Mesendoderm (in vitro differentiated cells): ENCODE data around the gene SHD.
"Not testable (repeated sequence)": the region's sequence is repeated elsewhere in the genome, so short reads cannot be mapped to it uniquely, and the experiment has no call there.

ENCODE experiments used
- DNase-seq: peaks from one replicate; pipeline ENCODE4 v3.0.0; 2013
- H2AK5ac ChIP-seq: 2 replicates; pipeline ENCODE4 v1.6.1; 2013; ENCODE audit warnings: low read length, inconsistent platforms
- H2BK120ac ChIP-seq: 2 replicates; pipeline ENCODE4 v1.6.1; 2013; ENCODE audit warnings: low read depth, mild to moderate bottlenecking, low read length, moderate library complexity, mixed read lengths
- H2BK15ac ChIP-seq: replicated peaks from 2 replicates; pipeline ENCODE4 v1.6.1; 2013; ENCODE audit warnings: low read depth, mild to moderate bottlenecking, moderate library complexity
- H2BK5ac ChIP-seq: 2 replicates; pipeline ENCODE4 v1.6.1; 2013; ENCODE audit warnings: low read length, inconsistent platforms
- H3K18ac ChIP-seq: 2 replicates; pipeline ENCODE4 v1.6.1; 2013; ENCODE audit warnings: mild to moderate bottlenecking, low read length, mixed read lengths
- H3K23ac ChIP-seq: one replicate; pipeline ENCODE4 v1.6.1; 2013; ENCODE audit warnings: low read length
- H3K27ac ChIP-seq: 2 replicates; pipeline ENCODE4 v1.5.1; 2013; ENCODE audit warnings: low read depth, mild to moderate bottlenecking, inconsistent platforms, low read length, moderate library complexity
- H3K27me3 ChIP-seq: 2 replicates; pipeline ENCODE4 v1.6.1; 2013; ENCODE audit warnings: low read length, control low read depth, mild to moderate bottlenecking, inconsistent platforms; ENCODE audit not compliant: insufficient read depth, poor library complexity
- H3K36me3 ChIP-seq: 2 replicates; pipeline ENCODE4 v1.6.1; 2013; ENCODE audit warnings: low read length, inconsistent platforms; ENCODE audit not compliant: control insufficient read depth, insufficient read depth
- H3K4ac ChIP-seq: one replicate; pipeline ENCODE4 v1.6.1; 2013; ENCODE audit warnings: low read depth, mild to moderate bottlenecking, low read length, moderate library complexity
- H3K4me1 ChIP-seq: 2 replicates; pipeline ENCODE4 v1.6.1; 2013; ENCODE audit warnings: low read depth, low read length, inconsistent platforms; ENCODE audit not compliant: control insufficient read depth
- H3K4me2 ChIP-seq: 2 replicates; pipeline ENCODE4 v1.6.1; 2013; ENCODE audit warnings: low read length
- H3K4me3 ChIP-seq: 2 replicates; pipeline ENCODE4 v1.5.1; 2013; ENCODE audit warnings: mild to moderate bottlenecking, low read length
- H3K56ac ChIP-seq: one replicate; pipeline ENCODE4 v1.6.1; 2013; ENCODE audit warnings: low read length
- H3K79me1 ChIP-seq: 2 replicates; pipeline ENCODE4 v1.6.1; 2013; ENCODE audit warnings: low read length, inconsistent platforms
- H3K79me2 ChIP-seq: 2 replicates; pipeline ENCODE4 v1.6.1; 2013; ENCODE audit warnings: mild to moderate bottlenecking, low read length; ENCODE audit not compliant: control insufficient read depth, insufficient read depth
- H3K9ac ChIP-seq: 2 replicates; pipeline ENCODE4 v1.6.1; 2013; ENCODE audit warnings: low read length, inconsistent platforms
- H4K5ac ChIP-seq: one replicate; pipeline ENCODE4 v1.6.1; 2013; ENCODE audit warnings: low read length
- H4K8ac ChIP-seq: one replicate; pipeline ENCODE4 v1.6.1; 2013; ENCODE audit warnings: low read depth, mild to moderate bottlenecking, control low read depth, low read length, moderate library complexity
- WGBS: extraction: QIAGEN DNeasy Blood & Tissue Kit; methylation state at CpG from one replicate; pipeline ENCODE4 v1.1.7; 2013; ENCODE audit warnings: low lambda C conversion rate, missing lambda C conversion rate; ENCODE audit not compliant: insufficient coverage; ENCODE audit errors: extremely low coverage; 5-methylcytosine and 5-hydroxymethylcytosine counted together

Gene SHD

DNA sequence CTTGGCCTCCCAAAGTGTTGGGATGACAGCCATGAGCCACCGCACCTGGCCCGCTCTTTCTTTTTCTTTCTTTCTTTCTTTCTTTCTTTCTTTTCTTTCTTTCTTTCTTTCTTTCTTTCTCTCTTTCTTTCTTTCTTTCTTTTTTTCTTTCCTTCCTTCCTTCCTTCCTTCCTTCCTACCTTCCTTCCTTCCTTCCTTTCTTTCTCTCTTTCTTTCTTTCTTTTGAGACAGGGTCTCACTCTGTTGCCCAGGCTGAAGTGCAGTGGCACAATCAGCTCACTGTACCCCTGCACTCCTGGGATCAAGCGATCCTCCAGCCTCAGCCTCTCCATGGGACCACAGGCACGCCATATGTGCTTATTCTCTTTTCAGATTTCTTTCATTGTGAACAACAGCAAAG is 7.1 kb downstream of the SHD start:
- WGBS, result no CpG with 5 or more reads among the region's 4 CpGs
- not testable (repeated sequence) for H3K27ac ChIP-seq, H2BK15ac ChIP-seq

DNA sequence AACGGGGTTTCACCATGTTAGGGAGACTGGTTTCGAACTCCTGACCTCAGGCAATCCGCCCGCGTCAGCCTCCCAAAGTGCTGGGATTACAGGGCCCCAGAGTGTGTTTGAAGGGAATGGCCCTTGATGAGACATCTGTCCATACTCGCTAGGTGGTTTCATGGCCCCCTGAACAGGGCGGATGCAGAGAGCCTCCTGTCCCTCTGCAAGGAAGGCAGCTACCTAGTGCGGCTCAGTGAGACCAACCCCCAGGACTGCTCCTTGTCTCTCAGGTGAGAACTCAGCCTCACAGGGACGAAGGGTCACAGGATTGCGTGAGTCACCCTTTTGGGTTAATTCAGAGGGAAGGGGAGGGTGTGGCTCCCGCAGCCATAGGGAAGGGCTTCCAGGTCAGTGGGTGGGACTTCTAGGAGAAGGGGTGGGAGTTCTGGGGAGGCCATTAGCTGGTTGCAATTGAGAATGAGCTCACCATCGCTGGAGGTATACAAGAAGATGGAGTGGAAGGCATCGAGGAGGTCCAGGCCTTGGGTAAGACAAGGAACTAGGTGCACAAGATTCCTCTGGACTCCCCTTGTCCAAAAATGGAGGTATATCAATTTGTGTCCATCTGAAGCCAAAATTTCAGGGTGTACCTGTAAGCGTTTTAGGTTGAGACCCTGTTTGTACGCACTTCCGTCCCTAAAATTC is 9.2 kb downstream of the SHD start:
- Histone ChIP-seq H3K79me1 (no peaks in the 10 kb centered on the region), H3K23ac (no peak overlapping the region), H3K27ac (no peak overlapping the region), H4K8ac (no peak overlapping the region), H3K4me3 (no peak overlapping the region), H4K5ac (no peak overlapping the region), H2BK120ac (no peak overlapping the region), H3K9ac (no peak overlapping the region), H3K27me3 (no peaks in the 10 kb centered on the region), H2AK5ac (no peak overlapping the region), H3K56ac (no peak overlapping the region), H3K4ac (no peak overlapping the region), H3K18ac (no peak overlapping the region), H3K36me3 (no peaks in the 10 kb centered on the region), H2BK15ac (no peak overlapping the region), H3K79me2 (no peaks in the 10 kb centered on the region), H2BK5ac (no peak overlapping the region), H3K4me2 (no peak overlapping the region), H3K4me1 (no peaks in the 10 kb centered on the region)
- DNase-seq, result peak; percentile 77
- no CpG with 5 or more reads among the region's 16 CpGs for WGBS

More for the DNA sequence above, 7.1 kb downstream of the SHD start:
- H3K4ac ChIP-seq, H3K9ac ChIP-seq, H3K56ac ChIP-seq, H3K79me1 ChIP-seq, H3K4me1 ChIP-seq, H3K18ac ChIP-seq, H2BK120ac ChIP-seq, H4K8ac ChIP-seq, H3K36me3 ChIP-seq, DNase-seq, H3K4me3 ChIP-seq, H4K5ac ChIP-seq, H3K27me3 ChIP-seq, H3K79me2 ChIP-seq, H2BK5ac ChIP-seq, H3K4me2 ChIP-seq, H3K23ac ChIP-seq, H2AK5ac ChIP-seq: not testable (repeated sequence)

DNA sequence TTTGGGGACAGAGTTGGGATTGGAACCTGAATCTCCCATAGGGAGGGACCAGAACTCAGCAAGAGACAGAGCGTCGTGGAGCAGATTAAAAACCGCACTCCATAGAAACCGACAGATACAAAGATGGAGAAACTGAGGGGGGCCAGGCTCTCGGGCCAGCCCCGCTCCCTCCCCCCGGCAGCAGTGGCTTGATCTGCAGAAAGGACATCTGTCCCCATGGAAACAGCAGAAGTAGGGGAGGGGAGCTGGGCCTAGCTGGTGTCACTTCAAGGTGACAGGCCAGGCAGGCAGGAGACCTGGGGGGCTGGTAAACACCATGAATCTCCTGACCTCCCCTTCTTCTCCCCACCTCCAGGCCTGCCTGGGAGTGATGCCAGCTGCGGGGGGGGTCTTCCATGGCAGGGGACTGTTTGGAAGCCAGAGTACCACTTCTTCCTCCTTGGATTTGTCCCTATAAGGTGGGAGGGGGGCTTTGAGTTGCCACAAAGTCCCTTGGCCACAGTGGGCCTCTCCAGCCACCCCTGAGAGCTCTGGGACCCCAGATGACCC is 12.2 kb downstream of the SHD start:
- no peaks in the 10 kb centered on the region for H3K4me1 ChIP-seq
- H2BK5ac ChIP-seq, result no peak overlapping the region
- H3K4me2 ChIP-seq, result no peak overlapping the region
- H3K36me3 ChIP-seq, result no peaks in the 10 kb centered on the region
- no peaks in the 10 kb centered on the region for H3K79me1 ChIP-seq
- no peak overlapping the region for H3K56ac ChIP-seq
- no peak for DNase-seq
- no peak overlapping the region for H2AK5ac ChIP-seq
- no peak overlapping the region for H2BK120ac ChIP-seq
- H3K79me2 ChIP-seq, result no peaks in the 10 kb centered on the region
- H3K27ac ChIP-seq, result no peak overlapping the region
- WGBS, result no CpG with 5 or more reads among the region's 8 CpGs
- H3K4me3 ChIP-seq, result no peak overlapping the region
- H4K8ac ChIP-seq, result no peak overlapping the region
- H3K4ac ChIP-seq, result no peak overlapping the region
- H3K9ac ChIP-seq, result no peak overlapping the region
- no peak overlapping the region for H3K23ac ChIP-seq
- H3K27me3 ChIP-seq, result no peaks in the 10 kb centered on the region
- no peak overlapping the region for H2BK15ac ChIP-seq
- H3K18ac ChIP-seq, result no peak overlapping the region
- H4K5ac ChIP-seq, result no peak overlapping the region

DNA sequence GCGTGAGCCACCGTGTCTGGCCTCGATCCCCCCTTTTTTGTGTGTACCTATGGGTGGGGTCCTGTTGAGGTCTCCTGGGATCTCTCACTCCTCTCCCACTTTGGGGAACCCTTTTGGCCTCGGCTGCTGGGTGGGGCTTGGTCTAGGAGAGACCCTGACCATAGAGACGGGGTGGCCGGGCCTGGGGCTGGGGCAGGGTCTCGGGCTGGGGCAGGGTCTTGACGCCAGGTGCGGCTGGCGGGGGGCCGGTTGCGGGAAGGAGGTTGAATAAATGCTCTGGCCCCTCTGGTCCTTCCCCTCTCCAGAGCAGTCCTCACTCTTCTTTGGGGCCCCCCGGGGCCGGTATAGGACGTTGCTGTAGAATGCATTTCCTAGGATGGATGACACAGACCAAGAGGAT is 13.4 kb downstream of the SHD start:
- no peak overlapping the region for H3K23ac ChIP-seq
- H3K4me1 ChIP-seq, result no peaks in the 10 kb centered on the region
- no peak overlapping the region for H3K4me3 ChIP-seq
- H3K9ac ChIP-seq, result no peak overlapping the region
- no peak overlapping the region for H2AK5ac ChIP-seq
- H3K18ac ChIP-seq, result no peak overlapping the region
- DNase-seq, result no peak
- no peak overlapping the region for H3K4me2 ChIP-seq
- no peaks in the 10 kb centered on the region for H3K79me2 ChIP-seq
- H2BK15ac ChIP-seq, result no peak overlapping the region
- no peak overlapping the region for H3K56ac ChIP-seq
- H3K79me1 ChIP-seq, result no peaks in the 10 kb centered on the region
- H3K36me3 ChIP-seq, result no peaks in the 10 kb centered on the region
- no peak overlapping the region for H2BK5ac ChIP-seq
- H2BK120ac ChIP-seq, result no peak overlapping the region
- no peak overlapping the region for H4K5ac ChIP-seq
- H3K27ac ChIP-seq, result no peak overlapping the region
- H4K8ac ChIP-seq, result no peak overlapping the region
- no CpG with 5 or more reads among the region's 15 CpGs for WGBS
- H3K4ac ChIP-seq, result no peak overlapping the region
- no peaks in the 10 kb centered on the region for H3K27me3 ChIP-seq

DNA sequence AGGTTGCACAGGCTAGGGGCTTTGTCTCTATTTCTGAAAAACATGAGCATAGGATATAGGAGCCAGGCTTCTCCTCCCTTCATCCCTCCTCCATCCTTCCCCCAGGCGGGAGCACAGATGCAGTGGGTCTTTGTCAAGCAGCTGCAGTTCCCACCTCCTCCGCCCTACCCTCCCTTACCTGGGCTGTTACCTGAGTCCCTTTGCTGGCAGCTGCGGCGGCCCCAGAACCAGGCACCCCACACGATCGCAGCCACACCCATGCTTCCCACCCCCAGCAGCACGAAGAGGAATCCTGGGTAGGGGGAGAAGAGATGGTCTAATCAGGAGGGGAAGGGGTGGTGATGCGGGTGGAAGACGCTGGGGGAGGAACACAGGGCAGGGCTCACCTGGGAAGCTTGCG is 15.3 kb downstream of the SHD start:
- no peak overlapping the region for H2BK120ac ChIP-seq
- no peak overlapping the region for H3K4me3 ChIP-seq
- no peak overlapping the region for H3K27ac ChIP-seq
- no peaks in the 10 kb centered on the region for H3K27me3 ChIP-seq
- no peak overlapping the region for H2BK5ac ChIP-seq
- H3K79me2 ChIP-seq, result no peaks in the 10 kb centered on the region
- H2AK5ac ChIP-seq, result no peak overlapping the region
- no peak overlapping the region for H3K4me2 ChIP-seq
- no peak overlapping the region for H3K4ac ChIP-seq
- H4K8ac ChIP-seq, result no peak overlapping the region
- no peak overlapping the region for H3K23ac ChIP-seq
- H3K9ac ChIP-seq, result no peak overlapping the region
- no peak overlapping the region for H3K56ac ChIP-seq
- no peak overlapping the region for H2BK15ac ChIP-seq
- no peaks in the 10 kb centered on the region for H3K36me3 ChIP-seq
- no peaks in the 10 kb centered on the region for H3K79me1 ChIP-seq
- H3K18ac ChIP-seq, result no peak overlapping the region
- DNase-seq, result no peak
- no peak overlapping the region for H4K5ac ChIP-seq
- WGBS, result no CpG with 5 or more reads among the region's 10 CpGs
- no peaks in the 10 kb centered on the region for H3K4me1 ChIP-seq
